Body of pancreas (tissue), 4 donors: ENCODE data around the gene SLC41A3.
"Not testable (repeated sequence)": the region's sequence is repeated elsewhere in the genome, so short reads cannot be mapped to it uniquely, and the experiment has no call there.

Experiments
- POLR2A ChIP-seq, 3 donors: fragments of 450-650 bp; IDR thresholded peaks; one replicate each; pipeline ENCODE4 v1.6.1; 2016; ENCODE audit warnings: antibody characterized with exemption in 3 of 3, mild to moderate bottlenecking in 2 of 3
- TF ChIP-seq, protein P1 (sequence below), 7 experiments: fragments of 450-650 bp in 4 of 7; fragments of 200-600 bp in 3 of 7; sonication (generic) in 3 of 7; IDR thresholded peaks; one replicate each; pipeline ENCODE4 v1.5.1; 2016 to 2019; ENCODE audit warnings: antibody characterized with exemption in 7 of 7

DNA sequence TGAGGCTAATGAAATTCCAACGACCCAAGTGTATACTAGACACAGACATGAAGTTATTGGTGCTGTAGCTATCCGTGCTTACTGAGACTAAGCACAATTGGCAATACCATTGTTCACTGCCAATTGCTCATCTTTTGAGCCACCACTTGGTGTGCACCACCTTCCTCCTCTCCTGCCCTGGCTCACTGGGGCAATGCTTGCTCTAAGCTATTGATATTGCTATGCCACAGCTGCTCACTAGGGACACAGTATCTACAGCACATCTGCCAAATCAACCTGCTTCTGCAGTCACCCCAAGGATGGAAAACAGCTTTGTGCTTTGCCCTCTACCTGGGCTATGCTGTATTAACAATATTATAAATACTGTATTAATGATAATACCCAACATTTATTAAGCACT lies 99.0 kb downstream of the SLC41A3 start:
- TF ChIP-seq, protein P1, sequence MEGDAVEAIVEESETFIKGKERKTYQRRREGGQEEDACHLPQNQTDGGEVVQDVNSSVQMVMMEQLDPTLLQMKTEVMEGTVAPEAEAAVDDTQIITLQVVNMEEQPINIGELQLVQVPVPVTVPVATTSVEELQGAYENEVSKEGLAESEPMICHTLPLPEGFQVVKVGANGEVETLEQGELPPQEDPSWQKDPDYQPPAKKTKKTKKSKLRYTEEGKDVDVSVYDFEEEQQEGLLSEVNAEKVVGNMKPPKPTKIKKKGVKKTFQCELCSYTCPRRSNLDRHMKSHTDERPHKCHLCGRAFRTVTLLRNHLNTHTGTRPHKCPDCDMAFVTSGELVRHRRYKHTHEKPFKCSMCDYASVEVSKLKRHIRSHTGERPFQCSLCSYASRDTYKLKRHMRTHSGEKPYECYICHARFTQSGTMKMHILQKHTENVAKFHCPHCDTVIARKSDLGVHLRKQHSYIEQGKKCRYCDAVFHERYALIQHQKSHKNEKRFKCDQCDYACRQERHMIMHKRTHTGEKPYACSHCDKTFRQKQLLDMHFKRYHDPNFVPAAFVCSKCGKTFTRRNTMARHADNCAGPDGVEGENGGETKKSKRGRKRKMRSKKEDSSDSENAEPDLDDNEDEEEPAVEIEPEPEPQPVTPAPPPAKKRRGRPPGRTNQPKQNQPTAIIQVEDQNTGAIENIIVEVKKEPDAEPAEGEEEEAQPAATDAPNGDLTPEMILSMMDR (IDR thresholded peaks at IDR 0.05), result not testable (repeated sequence)
- TF ChIP-seq POLR2A (IDR thresholded peaks at IDR 0.05), result not testable (repeated sequence)
